Large intestine (tissue), 3 donors: ENCODE data around the gene D2HGDH. TPM values are rescaled to one million over a fixed set of nuclear protein-coding genes. Genes with fewer than 3 reads are reported as not detected.
"Not testable (repeated sequence)": the region's sequence is repeated elsewhere in the genome, so short reads cannot be mapped to it uniquely, and the experiment has no call there.

ENCODE experiments used
- DNase-seq, 2 donors: peaks; one replicate each; pipeline versions ENCODE4 v3.0.0 to v3.0.0-alpha.2; 2013
- H3K27ac ChIP-seq: one replicate; pipeline ENCODE4 v1.5.1; 2013; ENCODE audit warnings: low read length
- H3K27me3 ChIP-seq: 2 replicates; pipeline ENCODE4 v1.6.1; 2013; ENCODE audit warnings: low read length; ENCODE audit not compliant: control insufficient read depth, insufficient read depth
- H3K36me3 ChIP-seq: 2 replicates; pipeline ENCODE4 v1.6.1; 2013; ENCODE audit warnings: low read length; ENCODE audit not compliant: control insufficient read depth, insufficient read depth
- H3K4me1 ChIP-seq: one replicate; pipeline ENCODE4 v1.6.1; 2013; ENCODE audit warnings: low read length; ENCODE audit not compliant: control insufficient read depth, insufficient read depth
- H3K4me3 ChIP-seq: one replicate; pipeline ENCODE4 v1.5.1; 2013; ENCODE audit warnings: low read length
- H3K9me3 ChIP-seq: one replicate; pipeline ENCODE4 v1.6.1; 2013; ENCODE audit warnings: mild to moderate bottlenecking, low read depth, low read length, moderate library complexity; ENCODE audit not compliant: control insufficient read depth
- WGBS: methylation state at CpG from one replicate; pipeline ENCODE4 v1.1.5; 2013; ENCODE audit warnings: low lambda C conversion rate; ENCODE audit not compliant: insufficient coverage; 5-methylcytosine and 5-hydroxymethylcytosine counted together
- polyA plus RNA-seq: library from polyadenylated mRNA; unstranded; fragments of 120-200 nt; gene quantifications from one replicate; pipeline ENCODE4 v1.2.1, GENCODE V29; 2013

The D2HGDH gene
- polyA plus RNA-seq, 1 donor = 47.1 TPM

DNA sequence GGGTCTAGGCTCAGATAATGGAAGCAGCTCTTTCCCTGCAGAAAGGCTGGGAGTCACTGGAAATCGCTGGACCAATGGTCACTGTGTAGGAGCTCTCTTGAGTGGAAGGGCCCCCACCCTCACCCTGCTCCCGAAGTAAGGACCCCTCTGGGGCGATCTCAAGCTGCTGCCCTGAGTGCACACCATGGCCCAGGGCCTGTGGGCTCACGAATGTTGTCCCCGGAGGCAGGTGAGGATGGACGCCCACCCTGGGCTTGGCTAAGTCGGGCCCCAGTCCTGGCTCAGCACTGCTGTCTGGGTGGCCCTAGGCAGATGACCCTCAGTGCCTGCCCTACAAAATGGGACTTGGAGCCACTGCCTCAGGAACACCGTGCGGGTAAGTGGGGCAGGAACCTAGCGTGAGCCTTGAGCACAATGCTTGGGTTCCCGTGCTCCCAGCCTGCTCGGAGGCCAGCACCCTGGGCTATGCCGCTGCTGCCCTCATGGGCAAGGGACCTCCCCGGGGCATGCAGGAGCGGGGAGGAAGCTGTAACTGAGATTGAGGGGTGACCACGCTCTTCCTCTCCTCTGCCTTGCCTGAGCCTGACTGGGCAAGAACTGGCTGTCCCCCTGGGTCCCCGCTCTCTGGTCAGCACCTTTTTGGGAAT is 3.7 kb downstream of the D2HGDH start:
- DNase-seq = no peak
- H3K4me3 ChIP-seq = no peak overlapping the region
- WGBS = no CpG with 5 or more reads among the region's 17 CpGs
- peaks cover 5% of the 10 kb centered on the region for H3K4me1 ChIP-seq
- no peaks in the 10 kb centered on the region for H3K9me3 ChIP-seq
- H3K36me3 ChIP-seq = peaks cover 10% of the 10 kb centered on the region
- H3K27ac ChIP-seq = no peak overlapping the region
- no peaks in the 10 kb centered on the region for H3K27me3 ChIP-seq

GRCh38 chr2:241739177-241739576 is 4.7 kb downstream of the D2HGDH start:
- DNase-seq = no peak
- Histone ChIP-seq H3K4me3 (no peak overlapping the region), H3K27me3 (no peaks in the 10 kb centered on the region), H3K9me3 (no peaks in the 10 kb centered on the region), H3K36me3 (peaks cover 20% of the 10 kb centered on the region), H3K27ac (no peak overlapping the region), H3K4me1 (peaks cover 2% of the 10 kb centered on the region)
- 100% methylated on average over 2 of the region's 15 CpGs for WGBS

DNA sequence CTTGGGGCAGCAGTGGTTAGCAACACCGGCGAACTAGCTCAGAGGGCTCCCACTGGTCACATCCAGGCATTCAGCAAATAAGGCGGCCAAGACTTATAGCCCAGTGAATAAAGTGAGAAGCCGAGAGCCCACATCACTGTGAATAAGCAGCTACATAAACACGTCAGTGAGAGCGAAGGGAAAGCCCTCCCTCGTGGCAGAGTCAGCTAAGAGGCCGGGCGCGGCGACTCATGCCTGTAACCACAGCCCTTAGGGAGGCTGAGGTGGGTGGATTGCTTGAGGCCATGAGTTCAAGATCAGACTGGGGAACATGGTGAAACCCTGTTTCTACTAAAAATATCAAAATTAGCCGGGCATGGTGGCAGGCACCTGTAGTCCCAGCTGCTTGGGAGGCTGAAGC is 5.2 kb downstream of the D2HGDH start:
- H3K4me3 ChIP-seq = no peak overlapping the region
- peaks cover 25% of the 10 kb centered on the region for H3K36me3 ChIP-seq
- no peaks in the 10 kb centered on the region for H3K27me3 ChIP-seq

DNA sequence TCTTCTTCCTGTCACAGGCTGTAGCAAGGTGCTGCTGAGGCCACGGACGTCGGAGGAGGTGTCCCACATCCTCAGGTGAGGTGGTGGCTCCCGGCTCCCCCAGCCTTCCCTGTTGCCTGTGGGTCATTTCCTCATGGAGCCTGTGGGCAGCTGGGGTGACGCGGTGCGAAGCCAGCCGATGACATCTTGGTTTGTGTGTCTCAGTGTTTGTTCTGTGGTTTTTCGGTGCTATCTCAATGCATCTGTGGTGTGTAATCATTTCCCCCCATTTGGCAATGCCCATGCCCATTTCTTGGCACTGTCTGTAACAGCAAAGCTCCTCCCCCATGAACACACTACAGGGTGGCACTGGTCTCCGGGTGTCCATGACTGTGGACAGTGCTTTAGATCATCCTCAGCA is 6.6 kb downstream of the D2HGDH start:
- H3K36me3 ChIP-seq = peaks cover 38% of the 10 kb centered on the region
- no peak overlapping the region for H3K27ac ChIP-seq
- no peaks in the 10 kb centered on the region for H3K4me1 ChIP-seq
- DNase-seq = no peak
- no peaks in the 10 kb centered on the region for H3K27me3 ChIP-seq
- no peak overlapping the region for H3K4me3 ChIP-seq
- peaks cover 3% of the 10 kb centered on the region for H3K9me3 ChIP-seq
- WGBS = no CpG with 5 or more reads among the region's 10 CpGs

More for the DNA sequence above, 5.2 kb downstream of the D2HGDH start:
- Histone ChIP-seq H3K27ac (no peak overlapping the region), H3K9me3 (no peaks in the 10 kb centered on the region), H3K4me1 (peaks cover 2% of the 10 kb centered on the region)
- DNase-seq = no peak
- WGBS = no CpG with 5 or more reads among the region's 12 CpGs

- Histone ChIP-seq H3K4me1 (no peaks in the 10 kb centered on the region), H3K9me3 (peaks cover 3% of the 10 kb centered on the region), H3K4me3 (no peak overlapping the region), H3K36me3 (peaks cover 41% of the 10 kb centered on the region), H3K27me3 (no peaks in the 10 kb centered on the region), H3K27ac (no peak overlapping the region)
- no peak for DNase-seq
- WGBS = no CpG with 5 or more reads among the region's 28 CpGs
These were observed 8.0 kb downstream of the D2HGDH start for GRCh38 chr2:241742320-241742939.

DNA sequence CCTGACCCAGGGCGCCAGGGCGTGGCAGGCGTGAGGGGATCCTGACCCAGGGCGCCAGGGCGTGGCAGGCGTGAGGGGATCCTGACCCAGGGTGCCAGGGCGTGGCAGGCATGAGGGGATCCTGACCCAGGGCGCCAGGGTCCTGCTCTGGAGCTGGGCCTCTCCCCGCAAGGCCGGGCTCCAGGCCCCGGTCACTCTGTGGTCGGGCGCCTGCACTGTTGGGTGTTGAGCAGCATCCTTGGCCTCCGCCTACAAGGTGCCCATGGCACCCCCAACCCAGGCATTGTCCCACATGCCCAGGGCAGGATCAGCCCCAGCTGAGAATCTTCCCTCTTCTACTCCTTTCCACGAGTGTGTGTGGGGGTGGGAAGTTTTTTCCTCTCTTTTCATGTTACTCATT is 8.6 kb downstream of the D2HGDH start:
- not testable (repeated sequence) for H3K4me1 ChIP-seq, H3K9me3 ChIP-seq, H3K27me3 ChIP-seq, H3K4me3 ChIP-seq, DNase-seq, H3K27ac ChIP-seq
- WGBS = 17% methylated on average over 1 of the region's 15 CpGs
- H3K36me3 ChIP-seq = peaks cover 44% of the 10 kb centered on the region

DNA sequence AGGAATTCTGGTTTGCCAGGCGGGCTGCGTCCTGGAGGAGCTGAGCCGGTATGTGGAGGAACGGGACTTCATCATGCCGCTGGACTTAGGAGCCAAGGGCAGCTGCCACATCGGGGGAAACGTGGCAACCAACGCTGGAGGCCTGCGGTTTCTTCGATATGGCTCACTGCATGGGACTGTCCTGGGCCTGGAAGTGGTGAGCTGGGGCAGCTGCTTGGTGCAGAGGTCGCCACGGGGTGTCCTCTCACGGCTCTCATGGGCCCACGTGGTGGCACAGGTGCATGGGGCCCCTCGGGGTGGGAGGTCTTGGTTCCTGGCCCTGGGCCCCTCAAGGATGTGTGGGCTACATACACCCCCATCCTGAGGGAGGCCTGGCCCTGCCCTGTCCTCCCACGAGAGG is 9.2 kb downstream of the D2HGDH start:
- H3K36me3 ChIP-seq = peaks cover 44% of the 10 kb centered on the region
- no peak overlapping the region for H3K27ac ChIP-seq
- no peaks in the 10 kb centered on the region for H3K4me1 ChIP-seq
- no peaks in the 10 kb centered on the region for H3K27me3 ChIP-seq
- DNase-seq = no peak
- no CpG with 5 or more reads among the region's 16 CpGs for WGBS
- peaks cover 3% of the 10 kb centered on the region for H3K9me3 ChIP-seq
- H3K4me3 ChIP-seq = no peak overlapping the region

DNA sequence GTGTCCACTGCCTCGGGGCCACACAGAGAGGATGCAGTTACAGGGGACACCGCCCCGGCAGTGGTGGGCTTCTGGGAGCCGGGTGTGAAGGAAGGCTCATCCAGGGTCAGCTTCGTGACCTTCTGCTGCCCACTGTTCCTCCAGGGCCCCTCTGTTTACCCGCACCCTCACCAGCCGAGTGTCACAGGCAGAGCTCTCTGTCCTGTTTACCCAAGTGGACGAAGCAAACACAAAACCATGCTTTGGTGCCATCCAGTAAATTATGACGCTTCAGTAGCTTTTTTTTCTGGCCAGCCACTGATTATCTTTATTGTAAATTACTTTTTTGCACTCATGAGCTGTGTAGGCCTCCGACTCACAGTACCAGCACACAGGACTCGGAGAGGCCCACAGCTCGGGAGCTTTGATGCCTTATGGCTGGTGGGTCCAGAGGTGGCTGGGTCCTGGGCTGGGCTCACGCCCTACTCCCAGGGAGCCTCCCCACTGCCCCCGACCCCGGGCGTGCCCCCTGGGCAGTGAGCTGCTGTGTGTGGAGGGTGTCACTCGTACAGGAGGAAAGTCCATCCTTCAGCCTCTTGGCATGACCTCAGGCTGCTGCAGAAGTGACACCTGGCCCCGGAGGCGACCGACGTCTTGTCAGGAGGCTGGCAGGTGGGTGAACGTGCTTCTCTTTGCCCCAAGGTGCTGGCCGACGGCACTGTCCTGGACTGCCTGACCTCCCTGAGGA is 9.8 kb downstream of the D2HGDH start:
- Histone ChIP-seq H3K4me1 (no peaks in the 10 kb centered on the region), H3K4me3 (no peak overlapping the region), H3K36me3 (peaks cover 47% of the 10 kb centered on the region), H3K9me3 (peaks cover 3% of the 10 kb centered on the region), H3K27me3 (no peaks in the 10 kb centered on the region), H3K27ac (no peak overlapping the region)
- whole genome bisulfite sequencing = no CpG with 5 or more reads among the region's 24 CpGs
- no peak for DNase-seq

DNA sequence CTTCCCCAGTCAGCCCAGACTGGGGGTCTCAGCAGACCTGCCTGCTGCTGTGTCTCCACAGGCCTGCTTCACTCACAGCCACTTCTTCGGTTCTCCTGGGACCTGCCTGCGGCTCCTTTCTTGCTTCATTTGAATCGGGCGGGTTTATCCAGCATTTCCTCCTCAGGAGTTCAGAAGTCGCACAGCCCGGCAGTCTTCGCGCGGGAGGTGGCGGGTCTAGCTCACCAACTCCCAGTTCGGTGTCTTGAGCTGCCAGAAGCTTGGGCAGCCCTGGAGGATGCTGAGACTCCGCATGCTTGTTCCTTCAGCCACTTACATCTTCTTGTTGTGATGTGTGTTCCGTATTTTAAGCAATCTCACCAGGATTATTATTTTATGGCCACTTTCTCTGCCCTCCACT is 10.8 kb downstream of the D2HGDH start:
- H3K4me3 ChIP-seq = no peak overlapping the region

GRCh38 chr2:241746084-241746483 is 11.7 kb downstream of the D2HGDH start:
- WGBS = 100% methylated on average over 2 of the region's 4 CpGs
- H3K36me3 ChIP-seq = peaks cover 50% of the 10 kb centered on the region

More for the DNA sequence above, 10.8 kb downstream of the D2HGDH start:
- no peak for DNase-seq
- Histone ChIP-seq H3K36me3 (peaks cover 50% of the 10 kb centered on the region), H3K4me1 (no peaks in the 10 kb centered on the region), H3K27me3 (no peaks in the 10 kb centered on the region), H3K9me3 (peaks cover 3% of the 10 kb centered on the region), H3K27ac (no peak overlapping the region)
- WGBS = no CpG with 5 or more reads among the region's 13 CpGs

More at GRCh38 chr2:241746084-241746483, 11.7 kb downstream of the D2HGDH start:
- DNase-seq = no peak
- no peak overlapping the region for H3K4me3 ChIP-seq
- no peaks in the 10 kb centered on the region for H3K27me3 ChIP-seq
- H3K4me1 ChIP-seq = no peaks in the 10 kb centered on the region
- H3K27ac ChIP-seq = no peak overlapping the region
- peaks cover 3% of the 10 kb centered on the region for H3K9me3 ChIP-seq
